DMS 273 (cell line): Measurements from ENCODE around the gene PPIL6.
"Not testable (repeated sequence)": the region's sequence is repeated elsewhere in the genome, so short reads cannot be mapped to it uniquely, and the experiment has no call there.

Experiments used
- DNase-seq: peaks from one replicate; lab custom pipeline; 2025; ENCODE audit not compliant: unreplicated experiment; lab: John Stamatoyannopoulos, UW

The PPIL6 gene

DNA sequence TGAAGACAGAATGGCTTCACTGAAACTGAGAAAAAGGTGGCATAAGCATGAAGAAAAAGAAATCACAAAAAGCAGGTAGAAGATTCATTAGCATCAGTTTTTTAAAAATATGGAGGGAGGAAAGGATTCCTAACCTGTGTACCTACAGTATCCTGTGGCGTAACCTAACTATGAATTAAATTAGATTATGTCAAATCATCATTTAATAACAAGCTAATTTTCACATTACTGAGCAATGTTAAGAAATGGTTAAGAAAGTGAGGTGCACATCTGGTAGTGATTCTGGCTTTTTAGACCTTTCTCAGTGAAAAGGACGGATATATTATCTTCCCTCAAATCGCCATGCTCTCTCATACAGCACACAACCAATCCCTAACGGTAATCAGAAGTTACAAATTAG lies 70.7 kb downstream of the PPIL6 start:
- no peak for DNase-seq

DNA sequence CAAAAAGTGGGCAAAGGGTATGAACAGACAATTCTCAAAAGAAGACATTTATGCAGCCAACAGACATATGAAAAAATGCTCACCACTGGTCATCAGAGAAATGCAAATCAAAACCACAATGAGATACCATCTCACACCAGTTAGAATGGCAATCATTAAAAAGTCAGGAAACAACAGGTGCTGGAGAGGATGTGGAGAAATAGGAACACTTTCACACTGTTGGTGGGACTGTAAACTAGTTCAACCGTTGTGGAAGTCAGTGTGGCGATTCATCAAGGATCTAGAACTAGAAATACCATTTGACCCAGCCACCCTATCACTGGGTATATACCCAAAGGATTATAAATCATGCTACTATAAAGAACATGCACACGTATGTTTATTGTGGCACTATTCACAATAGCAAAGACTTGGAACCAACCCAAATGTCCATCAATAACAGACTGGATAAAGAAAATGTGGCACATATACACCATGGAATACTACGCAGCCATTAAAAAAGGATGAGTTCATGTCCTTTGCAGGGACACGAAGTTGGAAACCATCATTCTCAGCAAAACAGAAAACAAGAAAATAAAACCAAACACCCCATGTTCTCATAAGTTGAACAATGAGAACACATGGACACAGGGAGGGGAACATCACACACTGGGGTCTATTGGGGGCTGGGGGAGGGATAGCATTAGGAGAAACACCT lies 75.9 kb downstream of the PPIL6 start:
- DNase-seq = not testable (repeated sequence)

DNA sequence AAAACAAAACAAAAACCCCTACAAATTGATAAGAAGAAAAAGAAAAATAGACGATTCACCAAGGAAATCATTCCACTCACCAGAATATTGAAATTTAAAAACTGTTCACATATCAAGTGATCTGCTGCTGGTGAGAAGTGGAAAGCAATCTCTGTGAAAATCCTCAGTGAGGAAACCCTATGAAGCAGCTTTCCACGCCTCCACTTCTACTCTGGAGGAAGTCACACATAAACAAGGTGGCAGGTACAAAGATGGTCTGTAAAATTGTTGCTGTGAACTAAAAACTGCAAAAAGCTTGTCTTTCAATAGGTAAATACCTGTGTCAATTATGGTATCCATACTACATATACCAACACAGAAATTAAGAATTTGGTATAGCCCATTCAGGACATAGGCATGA lies 76.7 kb downstream of the PPIL6 start:
- DNase-seq = no peak

DNA sequence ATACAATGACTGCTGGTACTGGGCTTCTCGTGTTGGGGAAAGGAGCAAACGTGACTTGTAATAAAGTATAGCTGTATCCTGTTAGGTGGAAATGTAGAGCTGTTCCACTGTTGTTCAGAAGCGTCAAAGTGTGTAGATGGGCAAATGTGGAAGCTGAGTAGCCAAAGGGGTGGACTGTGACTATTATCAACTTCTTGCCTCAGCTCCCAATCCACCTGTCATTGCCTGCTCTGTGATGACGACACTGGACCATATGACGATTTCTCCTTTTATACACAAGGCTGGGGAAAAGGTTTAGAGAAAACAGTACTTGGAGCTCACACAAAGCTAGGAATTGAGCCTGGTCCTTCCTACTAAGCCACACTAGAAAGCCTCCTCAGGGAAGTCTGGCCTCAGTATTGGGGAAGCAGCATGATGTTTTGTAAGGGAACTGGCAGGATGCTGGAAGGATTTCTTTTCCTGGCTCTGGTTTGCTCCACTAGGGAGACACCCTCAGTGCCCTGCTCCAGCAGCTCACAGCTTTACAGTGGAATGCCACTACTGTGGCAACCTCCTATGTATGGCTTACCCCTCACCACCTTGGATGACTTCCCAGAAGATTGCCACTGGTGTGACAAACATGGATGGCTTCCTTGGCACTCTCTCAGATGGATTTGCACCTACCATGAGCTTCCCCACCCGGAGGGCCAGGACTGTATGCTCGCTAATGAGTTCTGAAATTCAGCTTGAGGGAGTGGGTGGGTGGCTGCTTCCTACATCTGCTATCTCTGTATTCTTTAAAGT lies 78.1 kb downstream of the PPIL6 start:
- no peak for DNase-seq

- no peak for DNase-seq
Observed at GRCh38 chr6:109360791-109361190, 79.6 kb downstream of the PPIL6 start.

DNA sequence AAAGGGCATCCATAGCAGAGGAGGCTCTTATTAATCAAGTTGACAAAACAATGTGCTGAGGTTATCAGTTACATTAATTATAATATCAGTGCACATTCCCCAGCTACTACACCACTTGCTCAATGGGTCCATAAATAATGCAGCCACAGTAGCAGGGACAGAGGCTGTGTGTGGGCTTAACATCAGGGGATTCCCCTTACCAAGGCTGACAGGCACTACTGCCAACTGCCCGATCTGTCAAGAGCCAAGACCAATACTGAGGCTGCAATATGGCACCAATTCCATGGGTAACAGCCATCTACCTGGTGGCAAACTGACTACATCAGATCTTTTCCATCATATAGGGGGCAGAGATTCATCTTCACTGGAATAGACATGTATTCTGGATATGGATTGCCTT lies 80.1 kb downstream of the PPIL6 start:
- DNase-seq = no peak

DNA sequence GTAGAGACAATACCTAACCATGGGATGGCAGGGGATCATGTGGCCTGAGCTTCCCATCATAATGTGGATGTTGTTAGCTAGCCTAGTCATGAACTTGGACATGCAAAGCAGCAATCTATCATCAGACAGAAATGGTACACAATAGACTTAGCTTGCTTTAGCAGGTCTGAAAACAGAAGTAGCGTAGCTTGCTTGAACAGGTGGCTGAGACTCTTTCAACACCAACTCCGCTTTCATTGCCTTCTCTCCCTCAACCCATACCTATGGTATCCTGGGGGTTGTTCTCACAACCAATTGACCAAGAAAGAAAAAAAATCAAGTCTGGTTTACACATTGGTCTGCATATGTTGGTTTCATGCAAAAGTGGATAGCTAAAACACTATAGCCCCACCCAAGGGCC lies 81.2 kb downstream of the PPIL6 start:
- DNase-seq = no peak

- no peak for DNase-seq
Observed at GRCh38 chr6:109358204-109358603, 82.2 kb downstream of the PPIL6 start.

DNA sequence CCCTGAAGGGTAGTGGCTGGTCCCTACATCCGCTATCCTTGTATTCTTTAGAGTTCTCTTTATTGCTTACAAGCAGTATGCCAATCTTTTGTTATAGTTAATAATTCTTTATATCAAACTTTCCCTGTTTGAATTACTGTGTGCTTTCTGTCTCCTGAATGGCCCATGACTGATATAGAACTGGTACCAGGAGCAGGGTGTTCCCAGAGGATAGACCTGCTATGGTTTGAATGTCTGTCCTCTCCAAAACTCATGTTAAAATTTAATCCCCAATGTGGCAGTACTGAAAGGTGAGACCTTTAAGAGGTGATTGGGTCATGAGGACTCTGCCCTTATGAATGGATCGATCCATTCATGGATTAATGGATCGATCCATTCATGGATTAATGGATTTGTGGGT lies 84.2 kb downstream of the PPIL6 start:
- no peak for DNase-seq

DNA sequence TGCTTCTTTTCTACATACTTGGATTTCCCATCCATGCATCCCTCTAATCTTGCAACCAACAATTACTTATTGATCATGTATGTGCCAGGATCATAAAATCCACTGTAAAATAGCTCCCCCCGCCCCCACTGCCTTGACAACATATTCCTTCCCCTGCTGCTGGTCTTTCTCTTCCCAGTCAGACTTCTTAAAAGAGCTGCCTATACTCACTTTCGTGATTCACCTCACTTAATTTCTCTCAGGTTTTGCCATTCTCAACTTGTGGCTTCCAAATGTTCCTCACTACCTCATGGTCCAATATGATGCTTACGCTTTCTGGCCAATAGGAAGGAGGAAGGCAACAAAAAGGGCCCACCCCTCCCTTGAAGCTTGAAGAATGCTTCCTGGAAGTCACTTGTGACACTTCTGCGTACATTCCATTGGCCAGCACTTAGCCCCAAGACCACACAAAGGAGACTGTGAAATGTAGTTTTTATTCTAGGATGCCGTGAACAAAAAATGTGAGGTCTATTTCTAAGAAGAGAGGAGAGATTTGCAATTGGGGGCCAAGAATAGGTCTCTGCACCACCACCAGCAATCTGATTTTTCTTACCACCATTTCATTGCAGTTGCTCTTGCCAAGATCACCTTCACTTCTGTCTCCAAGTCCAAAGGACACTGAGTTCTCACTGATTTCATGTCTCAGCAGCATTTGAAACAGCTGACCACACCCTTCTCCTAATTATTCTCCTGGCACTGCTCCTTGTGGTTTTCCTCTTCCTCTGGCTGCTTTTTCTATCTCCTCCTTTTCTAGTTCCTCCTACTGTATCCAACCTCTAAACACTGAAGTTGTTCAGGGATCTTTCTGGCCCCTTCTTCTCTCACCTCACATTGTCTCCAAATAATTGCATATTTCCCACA lies 88.9 kb downstream of the PPIL6 start:
- DNase-seq = no peak

GRCh38 chr6:109349419-109349987 lies 90.9 kb downstream of the PPIL6 start:
- peak; percentile 23 for DNase-seq

DNA sequence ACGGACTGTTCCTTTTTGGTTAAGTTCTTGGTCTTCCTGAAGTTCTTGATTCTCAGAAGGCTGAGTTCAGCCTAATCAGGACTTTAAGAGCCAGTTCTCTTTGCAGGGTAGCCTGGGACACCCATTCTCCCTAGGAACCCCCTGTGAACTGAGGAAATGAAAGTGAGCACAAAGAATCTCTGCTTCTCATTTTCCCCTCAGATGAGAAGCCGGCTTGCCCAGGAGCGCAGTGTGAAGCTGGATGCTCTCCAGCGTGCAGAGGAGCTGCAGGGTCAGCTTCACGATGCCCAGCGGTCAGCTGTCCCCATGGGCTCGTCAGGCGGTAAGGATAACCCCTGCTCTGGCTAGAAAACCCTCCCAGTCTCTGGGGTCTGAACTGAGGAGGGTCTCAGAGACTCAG lies 92.2 kb downstream of the PPIL6 start:
- no peak for DNase-seq

- peak; percentile 22 for DNase-seq
Observed at GRCh38 chr6:109347779-109348178, 92.6 kb downstream of the PPIL6 start.

GRCh38 chr6:109345986-109346385 lies 94.4 kb downstream of the PPIL6 start:
- DNase-seq = no peak

GRCh38 chr6:109344226-109344625 lies 96.2 kb downstream of the PPIL6 start:
- no peak for DNase-seq

DNA sequence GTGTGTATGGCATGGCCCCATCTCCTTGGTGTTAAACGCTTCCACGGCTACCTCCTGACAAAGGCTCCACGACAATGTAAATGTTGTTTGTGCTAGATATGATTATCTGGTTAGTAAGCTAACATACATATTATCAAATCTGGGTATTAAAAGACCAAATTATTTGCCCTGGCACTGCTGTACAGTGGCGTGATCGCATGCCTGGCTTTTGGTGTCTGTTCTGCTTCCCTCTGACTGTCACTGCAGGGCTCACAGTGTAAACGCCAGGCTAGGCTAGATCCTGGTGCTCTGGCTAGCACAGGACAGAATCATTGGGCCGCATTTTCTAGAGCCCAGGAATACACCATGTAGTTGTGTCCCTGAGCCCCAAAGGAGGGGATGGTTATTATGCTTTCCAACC lies 96.9 kb downstream of the PPIL6 start:
- no peak for DNase-seq

DNA sequence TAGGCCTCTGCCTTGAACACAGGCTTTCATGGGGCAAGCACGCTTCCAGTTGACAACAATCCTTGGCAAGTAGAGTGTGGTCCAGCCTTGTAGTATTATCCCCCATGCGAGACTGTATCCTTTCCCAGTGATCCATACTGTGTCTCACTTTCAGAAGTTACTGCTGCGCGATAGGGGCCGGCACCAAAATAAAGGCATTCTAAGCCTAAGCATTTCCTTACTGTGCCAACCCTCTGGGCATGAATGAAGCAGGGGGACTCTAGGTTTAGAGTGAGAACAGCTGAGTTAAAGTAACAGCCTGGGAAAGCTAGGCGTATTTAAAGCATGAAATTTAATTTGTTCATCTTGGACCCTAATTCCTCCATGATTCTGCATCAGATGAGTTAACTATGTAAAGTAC lies 97.5 kb downstream of the PPIL6 start:
- no peak for DNase-seq

GRCh38 chr6:109342506-109342905 lies 97.9 kb downstream of the PPIL6 start:
- no peak for DNase-seq

DNA sequence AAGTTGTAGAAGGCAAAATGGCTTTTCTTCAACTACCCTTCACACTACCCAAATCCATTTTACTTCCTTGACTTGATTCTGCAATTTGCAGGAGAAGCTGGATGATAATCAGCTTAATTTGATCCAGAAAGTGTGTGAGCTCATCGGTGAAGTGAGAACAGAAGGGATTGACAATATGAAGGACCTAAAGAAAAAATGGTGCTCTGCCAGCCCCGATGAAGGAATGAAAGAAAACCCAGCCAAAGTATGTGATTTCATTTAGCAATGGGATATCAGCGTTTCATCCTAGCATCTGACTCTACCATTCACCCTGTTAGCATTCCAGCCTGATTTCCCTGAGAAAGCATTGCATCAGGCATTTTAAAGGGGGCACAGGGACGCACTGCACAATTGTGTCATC lies 99.6 kb downstream of the PPIL6 start:
- no peak for DNase-seq
